Endothelial cell of umbilical vein (primary cell): Measurements from ENCODE around the gene IPO4. TPM values are rescaled to one million over a fixed set of nuclear protein-coding genes. Genes with fewer than 3 reads are reported as not detected.

Experiments
- BruUV-seq: library from RNA; stranded (reverse); fragments of 400-500 nt; replicated peaks from 2 replicates; lab custom pipeline; 2021; lab: Mats Ljungman, UMichigan
- CTCF ChIA-PET: fragments of 300-600, 350-600 bp; sonication (Branson Sonifier 250); formaldehyde crosslinking; loops from one replicate; lab custom pipeline; 2021; ENCODE audit warnings: antibody characterized with exemption, inconsistent platforms; lab: Charles Lee
- POLR2A ChIA-PET: fragments of 300-600, 350-600 bp; sonication (Branson Sonifier 250); formaldehyde crosslinking; loops from one replicate; lab custom pipeline; 2021; ENCODE audit warnings: antibody characterized with exemption, inconsistent platforms; lab: Charles Lee
- DNase-seq: peaks from one replicate; pipeline ENCODE4 v3.0.0-alpha.2; 2011; ENCODE audit warnings: low read depth, low spot score
- FAIRE-seq: peaks from 2 replicates; lab custom pipeline; 2011; peaks lifted over from hg19 to GRCh38; lab: Jason Lieb, UNC
- H2AFZ ChIP-seq: 2 replicates; pipeline ENCODE4 v1.6.0; 2012; ENCODE audit warnings: low read depth, low read length, control low read depth, inconsistent platforms
- H3K27ac ChIP-seq: 2 replicates; pipeline ENCODE4 v1.5.1; 2011; ENCODE audit warnings: low read depth, mild to moderate bottlenecking, control low read depth, low read length, moderate library complexity; ENCODE audit not compliant: insufficient read depth
- H3K27me3 ChIP-seq, 2 experiments: 2 replicates each; pipeline versions ENCODE4 v1.6.0 to v1.6.1; 2011; ENCODE audit warnings: low read length in 2 of 2, mixed read lengths in 1 of 2; ENCODE audit not compliant: control insufficient read depth in 2 of 2, insufficient read depth in 2 of 2
- H3K36me3 ChIP-seq, 2 experiments: 2 replicates in 1 of 2; 3 replicates in 1 of 2; pipeline ENCODE4 v1.5.1; 2011; ENCODE audit warnings: low read length in 2 of 2, mild to moderate bottlenecking in 1 of 2, moderate library complexity in 1 of 2; ENCODE audit not compliant: control insufficient read depth in 2 of 2, insufficient read depth in 2 of 2; ENCODE audit errors: extremely low read depth in 1 of 2
- H3K4me1 ChIP-seq: 3 replicates; pipeline ENCODE4 v1.5.1; 2011; ENCODE audit warnings: mild to moderate bottlenecking, low read length; ENCODE audit not compliant: control insufficient read depth, insufficient read depth; ENCODE audit errors: extremely low read depth
- H3K4me2 ChIP-seq: 2 replicates; pipeline ENCODE4 v1.6.1; 2011; ENCODE audit warnings: low read length, control low read depth, mixed read lengths; ENCODE audit not compliant: insufficient read depth
- H3K4me3 ChIP-seq, 3 experiments: fragments of 200-600 bp in 1 of 3; sonication (generic), shearing (Covaris generic) in 1 of 3; replicated peaks in 1 of 3; 2 replicates each; pipeline ENCODE4 v1.5.1; 2011 to 2016; ENCODE audit warnings: control low read depth in 3 of 3, low read length in 3 of 3, mild to moderate bottlenecking in 2 of 3, inconsistent platforms in 1 of 3, low read depth in 1 of 3, moderate library complexity in 1 of 3; ENCODE audit not compliant: insufficient read depth in 1 of 3
- H3K79me2 ChIP-seq: 2 replicates; pipeline ENCODE4 v1.6.0; 2012; ENCODE audit warnings: low read length, inconsistent platforms; ENCODE audit not compliant: control insufficient read depth, insufficient read depth
- H3K9ac ChIP-seq: replicated peaks from 2 replicates; pipeline ENCODE3; 2011; ENCODE audit warnings: low read length, control low read depth; ENCODE audit not compliant: insufficient read depth; ENCODE audit errors: extremely low read depth
- H3K9me1 ChIP-seq: replicated peaks from 3 replicates; pipeline ENCODE4 v1.6.0; 2011; ENCODE audit warnings: mild to moderate bottlenecking, low read length; ENCODE audit not compliant: control insufficient read depth, insufficient read depth; ENCODE audit errors: extremely low read depth
- H3K9me3 ChIP-seq: replicated peaks from 2 replicates; pipeline ENCODE4 v1.5.1; 2012; ENCODE audit warnings: low read length, inconsistent platforms; ENCODE audit not compliant: control insufficient read depth, insufficient read depth
- H4K20me1 ChIP-seq: replicated peaks from 2 replicates; pipeline ENCODE3; 2011; ENCODE audit warnings: mild to moderate bottlenecking, low read length; ENCODE audit not compliant: control insufficient read depth, insufficient read depth; ENCODE audit errors: extremely low read depth
- EZH2 ChIP-seq: IDR thresholded peaks from 2 replicates; pipeline ENCODE4 v1.6.1; 2012; ENCODE audit warnings: borderline replicate concordance, low read depth, mild to moderate bottlenecking, moderate library complexity, low read length, inconsistent platforms; ENCODE audit not compliant: severe bottlenecking
- FOS ChIP-seq: IDR thresholded peaks from 2 replicates; pipeline ENCODE4 v1.6.1; 2011; ENCODE audit warnings: mild to moderate bottlenecking, low read length, moderate library complexity, borderline replicate concordance; ENCODE audit not compliant: insufficient read depth
- GATA2 ChIP-seq: IDR thresholded peaks from 2 replicates; pipeline ENCODE4 v1.7.0; 2011; ENCODE audit warnings: low read depth, mild to moderate bottlenecking, moderate library complexity, mixed read lengths, low read length; ENCODE audit not compliant: insufficient read length, insufficient read depth
- JUN ChIP-seq: IDR thresholded peaks from 2 replicates; pipeline ENCODE4 v1.6.1; 2011; ENCODE audit warnings: borderline replicate concordance, low read depth; ENCODE audit not compliant: insufficient read length, insufficient read depth
- MYC ChIP-seq: IDR thresholded peaks from one replicate; pipeline ENCODE4 v1.6.1; 2011; ENCODE audit warnings: mild to moderate bottlenecking, low read depth, low read length
- POLR2A ChIP-seq: IDR thresholded peaks from 2 replicates; pipeline ENCODE4 v1.6.1; 2012; ENCODE audit warnings: low read depth, mild to moderate bottlenecking, control low read depth, low read length
- POLR2AphosphoS5 ChIP-seq: IDR thresholded peaks from 2 replicates; pipeline ENCODE4 v1.6.1; 2012; ENCODE audit warnings: low read depth, mild to moderate bottlenecking, control low read depth, low read length, moderate library complexity; ENCODE audit not compliant: insufficient read depth
- dilution Hi-C: fragments of 300-500 bp; cut with MboI; formaldehyde crosslinking; loops from one replicate; pipeline ENCODE4 v1.15.0; 2019; ENCODE audit warnings: low sequenced_read_pairs; ENCODE audit not compliant: extremely low pct_ligation_motif_present
- intact Hi-C: fragments of 100-400 bp; cut with micrococcal nuclease; formaldehyde crosslinking; loops from one replicate; pipeline ENCODE4 v1.10.0; 2022
- polyA plus RNA-seq, 4 experiments: library from polyadenylated mRNA; depleted of rRNA in 3 of 4; stranded (reverse) in 3 of 4; unstranded in 1 of 4; fragments of >200 nt; gene quantifications; 2 replicates each; pipeline versions ENCODE4 v1.2.1 to v1.2.3, GENCODE V29; 2011 to 2012; ENCODE audit warnings: missing spikeins in 1 of 4
- total RNA-seq: library from RNA; stranded (reverse); gene quantifications from 2 replicates; pipeline ENCODE4 v1.2.3, GENCODE V29; 2021
- TF ChIP-seq, protein P1 (sequence below), 2 donors: IDR thresholded peaks; 1 replicate in 1 of 2; 2 replicates in 1 of 2; pipeline ENCODE4 v1.5.1; 2011; ENCODE audit warnings: low read length in 2 of 2, mild to moderate bottlenecking in 2 of 2, moderate library complexity in 2 of 2, control low read depth in 1 of 2, inconsistent platforms in 1 of 2, low read depth in 1 of 2; ENCODE audit not compliant: insufficient read depth in 1 of 2; ENCODE audit errors: extremely low read depth in 1 of 2
- TF ChIP-seq, protein P2 (sequence below): IDR thresholded peaks from 2 replicates; pipeline ENCODE4 v1.6.1; 2011; ENCODE audit not compliant: insufficient read depth, insufficient read length

The IPO4 gene
- total and polyA plus RNA-seq, 2 donors (not counting 3 experiments of a cell fraction or from before 2014, with no cell fraction given) = 24.6 to 66.5 TPM

DNA sequence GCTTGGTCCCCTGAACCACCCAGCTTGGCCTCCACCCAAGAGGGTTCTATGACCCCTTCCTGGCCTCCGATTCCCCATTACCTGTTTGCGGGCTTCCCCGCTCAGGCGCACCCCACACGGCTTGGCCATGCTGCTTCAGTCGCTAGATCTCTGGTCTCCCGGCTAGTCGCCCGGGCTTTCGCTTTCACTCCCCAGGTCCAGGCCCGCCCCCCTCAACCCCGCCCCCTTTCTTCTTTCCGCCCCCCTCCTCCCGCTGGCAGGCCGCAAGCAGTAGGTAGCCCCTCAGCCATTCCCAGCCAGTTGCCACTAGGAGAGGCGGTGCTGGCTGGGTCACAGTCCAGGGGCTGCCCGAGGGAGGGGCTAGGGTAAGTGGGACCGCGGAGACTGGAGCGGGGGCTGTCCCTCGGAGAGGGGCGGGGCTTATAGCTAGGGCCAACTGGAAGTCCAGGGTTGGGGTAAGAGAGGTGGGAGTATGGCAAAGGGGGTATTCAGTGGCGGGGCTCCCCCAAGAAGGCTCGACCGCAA lies 42.1 kb downstream of the IPO4 start, which contains the start of gene PSME2:
Gene PSME2 (minus strand): TSS at position 158 of the 525 bp plus-strand sequence. CDS start 29 bp downstream, at position 129.
- Histone ChIP-seq H3K9me3 (no peaks in the 10 kb centered on the region), H3K27ac (peak within 1 kb of the TSS; percentile 52), H3K4me2 (peak within 1 kb of the TSS; percentile 95), H3K36me3 (peaks cover 0 to 21% of the 10 kb centered on the region in 2 experiments), H3K4me1 (peaks cover 19% of the 10 kb centered on the region), H2AFZ (peak within 1 kb of the TSS; percentile 91), H3K9ac (peak within 1 kb of the TSS; percentile 72), H3K4me3 (peak within 1 kb of the TSS; percentile 59 to 86 (median 79)), H3K79me2 (peaks cover 25% of the 10 kb centered on the region), H3K27me3 (no peaks in the 10 kb centered on the region), H3K9me1 (no peaks in the 10 kb centered on the region), H4K20me1 (no peaks in the 10 kb centered on the region)
- ChIA-PET CTCF (interaction anchor here (0.7 to 7.8 kb wide), 12 partner anchors 10 to 187 kb away, joined by 3 to 63 read pairs (median 4); partner anchors contain the start of genes CIDEB, IRF9, PSME1 and TINF2), POLR2A (interaction anchor here (0.5 to 2.0 kb wide), 9 partner anchors 9 to 245 kb away, joined by 3 to 13 read pairs (median 5); partner anchors contain the start of genes CHMP4A, DCAF11, IRF9 and NRL)
- intact Hi-C loops = loop anchor here (1.0 to 5.0 kb wide), 5 partner anchors 32 to 286 kb away; partner anchors contain the start of genes DCAF11, DHRS1, IPO4 and NFATC4
- no TSS peak for BruUV-seq
- DNase-seq = peak; percentile 99
- TF ChIP-seq FOS (no peak), JUN (no peak), POLR2AphosphoS5 (peak; percentile 59), GATA2 (no peak), POLR2A (no peak), MYC (no peak), EZH2 (no peak)
- TF ChIP-seq, protein P1, sequence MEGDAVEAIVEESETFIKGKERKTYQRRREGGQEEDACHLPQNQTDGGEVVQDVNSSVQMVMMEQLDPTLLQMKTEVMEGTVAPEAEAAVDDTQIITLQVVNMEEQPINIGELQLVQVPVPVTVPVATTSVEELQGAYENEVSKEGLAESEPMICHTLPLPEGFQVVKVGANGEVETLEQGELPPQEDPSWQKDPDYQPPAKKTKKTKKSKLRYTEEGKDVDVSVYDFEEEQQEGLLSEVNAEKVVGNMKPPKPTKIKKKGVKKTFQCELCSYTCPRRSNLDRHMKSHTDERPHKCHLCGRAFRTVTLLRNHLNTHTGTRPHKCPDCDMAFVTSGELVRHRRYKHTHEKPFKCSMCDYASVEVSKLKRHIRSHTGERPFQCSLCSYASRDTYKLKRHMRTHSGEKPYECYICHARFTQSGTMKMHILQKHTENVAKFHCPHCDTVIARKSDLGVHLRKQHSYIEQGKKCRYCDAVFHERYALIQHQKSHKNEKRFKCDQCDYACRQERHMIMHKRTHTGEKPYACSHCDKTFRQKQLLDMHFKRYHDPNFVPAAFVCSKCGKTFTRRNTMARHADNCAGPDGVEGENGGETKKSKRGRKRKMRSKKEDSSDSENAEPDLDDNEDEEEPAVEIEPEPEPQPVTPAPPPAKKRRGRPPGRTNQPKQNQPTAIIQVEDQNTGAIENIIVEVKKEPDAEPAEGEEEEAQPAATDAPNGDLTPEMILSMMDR (IDR thresholded peaks at IDR 0.05; ENCODE audit: extremely low read depth in 1 of 2, insufficient read depth in 1 of 2, low read depth in 1 of 2, low read length in 2 of 2) = no peak
- TF ChIP-seq, protein P2, sequence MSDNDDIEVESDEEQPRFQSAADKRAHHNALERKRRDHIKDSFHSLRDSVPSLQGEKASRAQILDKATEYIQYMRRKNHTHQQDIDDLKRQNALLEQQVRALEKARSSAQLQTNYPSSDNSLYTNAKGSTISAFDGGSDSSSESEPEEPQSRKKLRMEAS = peak; percentile 1
- dilution Hi-C loops = no loop called here
- no peak for FAIRE-seq
